Right atrium auricular region (tissue), 2 donors: ENCODE measurements around the gene ZNF862. TPM values are rescaled to one million over a fixed set of nuclear protein-coding genes. Genes with fewer than 3 reads are reported as not detected.

ENCODE experiments used
- DNase-seq: peaks from one replicate; pipeline ENCODE4 v3.0.0-alpha.2; 2019; ENCODE audit warnings: low spot score
- H3K27ac ChIP-seq, 2 donors: fragments of 200-600 bp; sonication (generic); 1 replicate in 1 of 2; 2 replicates in 1 of 2; pipeline ENCODE4 v1.5.1; 2016 to 2019
- H3K27me3 ChIP-seq, 2 donors: fragments of 200-600 bp; sonication (generic); one replicate each; pipeline versions ENCODE4 v1.5.1 to v1.6.0; 2017 to 2019
- H3K36me3 ChIP-seq: fragments of 200-600 bp; sonication (generic); one replicate; pipeline ENCODE4 v1.5.1; 2016
- H3K4me1 ChIP-seq, 2 donors: fragments of 200-600 bp; sonication (generic); one replicate each; pipeline versions ENCODE4 v1.5.1 to v1.6.0; 2017 to 2019
- H3K4me3 ChIP-seq, 2 donors: fragments of 200-600 bp; sonication (generic); 1 replicate in 1 of 2; 2 replicates in 1 of 2; pipeline ENCODE4 v1.5.1; 2017 to 2019; ENCODE audit warnings: mild to moderate bottlenecking in 1 of 2, moderate library complexity in 1 of 2
- H3K9me3 ChIP-seq, 2 donors: fragments of 200-600 bp; sonication (generic); one replicate each; pipeline ENCODE4 v1.5.1; 2019
- CTCF ChIP-seq, 2 donors: fragments of 200-600 bp; sonication (generic); IDR thresholded peaks; one replicate each; pipeline ENCODE4 v1.5.1; 2019; ENCODE audit warnings: antibody characterized with exemption in 2 of 2
- total RNA-seq, 2 donors: library from RNA; depleted of rRNA; stranded (reverse); fragments of >200 nt; gene quantifications; one replicate each; pipeline ENCODE4 v1.1.0, GENCODE V29; 2016

Gene ZNF862
- total RNA-seq, 2 donors from 2014 or later = 7.0 to 11.0 TPM

DNA sequence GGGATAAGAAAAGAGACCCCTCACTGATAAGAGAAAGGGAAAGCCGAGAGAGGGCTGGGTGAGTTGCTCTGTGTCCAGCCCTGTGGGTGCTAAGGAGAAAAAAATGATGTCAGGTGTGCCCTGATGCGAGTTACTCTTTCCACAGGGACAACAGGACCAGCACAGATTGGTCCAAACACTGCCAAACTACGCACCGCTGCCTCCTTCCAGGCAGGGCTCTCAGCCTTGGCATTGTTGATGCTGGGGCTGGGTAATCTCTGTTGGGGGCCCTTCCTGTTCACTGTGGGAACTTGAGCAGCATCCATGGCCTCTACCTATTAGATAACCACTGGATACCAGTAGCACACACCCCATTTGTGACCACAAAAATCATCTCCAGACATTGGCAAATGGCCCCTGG, 25.3 kb downstream of the ZNF862 start:
- Histone ChIP-seq H3K36me3 (peaks cover 56% of the 10 kb centered on the region), H3K27me3 (no peaks in the 10 kb centered on the region), H3K4me1 (no peaks in the 10 kb centered on the region), H3K9me3 (no peaks in the 10 kb centered on the region), H3K27ac (no peak overlapping the region), H3K4me3 (no peak overlapping the region)
- no peak for TF ChIP-seq CTCF (IDR thresholded peaks at IDR 0.05)
- no peak for DNase-seq

- H3K9me3 ChIP-seq = no peaks in the 10 kb centered on the region
- TF ChIP-seq CTCF (IDR thresholded peaks at IDR 0.05) = no peak
- no peak overlapping the region for H3K27ac ChIP-seq
- H3K27me3 ChIP-seq = no peaks in the 10 kb centered on the region
- no peaks in the 10 kb centered on the region for H3K4me1 ChIP-seq
- peaks cover 56% of the 10 kb centered on the region for H3K36me3 ChIP-seq
- no peak for DNase-seq
- no peak overlapping the region for H3K4me3 ChIP-seq
Measured at GRCh38 chr7:149864023-149864422, 25.8 kb downstream of the ZNF862 start.

GRCh38 chr7:149864751-149865150, 26.6 kb downstream of the ZNF862 start:
- Histone ChIP-seq H3K4me1 (no peaks in the 10 kb centered on the region), H3K27me3 (no peaks in the 10 kb centered on the region), H3K27ac (no peak overlapping the region), H3K9me3 (no peaks in the 10 kb centered on the region), H3K36me3 (peaks cover 50% of the 10 kb centered on the region), H3K4me3 (no peak overlapping the region)
- no peak for DNase-seq
- no peak for TF ChIP-seq CTCF (IDR thresholded peaks at IDR 0.05)

- Histone ChIP-seq H3K27ac (no peak overlapping the region), H3K36me3 (peaks cover 43% of the 10 kb centered on the region), H3K4me1 (no peaks in the 10 kb centered on the region)
Measured at GRCh38 chr7:149865437-149865836, 27.3 kb downstream of the ZNF862 start.

DNA sequence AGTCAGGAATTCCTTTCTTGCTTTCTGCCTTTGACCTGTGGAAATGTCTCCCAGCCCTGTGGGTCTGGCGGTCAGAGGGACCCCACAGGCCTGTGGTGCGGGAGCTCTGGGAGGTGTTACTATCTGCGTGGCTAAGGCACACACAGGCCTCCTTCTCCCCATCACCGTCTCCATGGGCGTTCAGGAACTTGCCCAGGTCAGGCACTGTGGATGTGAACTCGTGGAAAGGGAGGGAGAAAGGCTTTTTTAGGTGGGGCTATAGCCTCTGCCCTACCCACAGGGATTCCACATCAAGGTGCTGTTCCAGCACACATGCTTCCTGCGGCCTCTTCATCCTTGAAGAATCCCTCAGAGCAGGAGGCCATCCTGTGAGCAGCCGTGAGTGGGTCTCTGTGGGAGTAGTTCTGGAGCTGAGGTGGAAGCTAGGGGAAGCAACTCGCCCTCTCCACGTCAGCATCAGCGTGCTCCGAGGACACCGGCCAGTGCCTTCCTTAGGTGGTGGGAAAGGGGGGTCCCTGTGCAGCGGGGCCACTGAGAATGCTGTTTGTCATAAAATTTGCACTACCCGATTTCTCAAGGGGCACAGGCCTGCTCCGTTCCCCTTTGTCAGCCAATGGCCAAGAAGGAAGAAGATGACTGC, 28.1 kb downstream of the ZNF862 start:
- no peak for DNase-seq
- Histone ChIP-seq H3K4me3 (no peak overlapping the region), H3K36me3 (peaks cover 35% of the 10 kb centered on the region), H3K27ac (no peak overlapping the region), H3K27me3 (no peaks in the 10 kb centered on the region), H3K9me3 (no peaks in the 10 kb centered on the region), H3K4me1 (no peaks in the 10 kb centered on the region)
- no peak for TF ChIP-seq CTCF (IDR thresholded peaks at IDR 0.05)

More at GRCh38 chr7:149865437-149865836, 27.3 kb downstream of the ZNF862 start:
- DNase-seq = no peak
- Histone ChIP-seq H3K9me3 (no peaks in the 10 kb centered on the region), H3K4me3 (no peak overlapping the region), H3K27me3 (no peaks in the 10 kb centered on the region)
- no peak for TF ChIP-seq CTCF (IDR thresholded peaks at IDR 0.05)
